GM08714 (cell line): Measurements from ENCODE around the gene NCAPD3.
A peak's percentile ranks its signal among the peaks of the same experiment; 100 is the strongest.

Source experiments
- H3K4me3 ChIP-seq: fragments of 200-500 bp; sonication (Bioruptor generic); 2 replicates; pipeline ENCODE4 v1.5.1; 2014; ENCODE audit warnings: mild to moderate bottlenecking, low read length, inconsistent platforms
- ZNF274 ChIP-seq: IDR thresholded peaks from 2 replicates; pipeline ENCODE4 v1.6.1; 2012; ENCODE audit warnings: mild to moderate bottlenecking, low read depth, low read length

NCAPD3 gene

GRCh38 chr11:134223836-134224709, at the start of gene NCAPD3, which contains the start of gene VPS26B:
Gene NCAPD3 (minus strand): TSS chr11:134223967. CDS start chr11:134223926, 41 bp downstream.
Gene VPS26B (plus strand): TSS chr11:134224671. CDS start chr11:134225123, 452 bp downstream.
- no peak for TF ChIP-seq ZNF274

GRCh38 chr11:134273317-134273712, 49.5 kb upstream of the NCAPD3 start:
- no peak for TF ChIP-seq ZNF274
- no peak overlapping the region for H3K4me3 ChIP-seq

More at GRCh38 chr11:134223836-134224709, at the start of gene NCAPD3, which contains the start of gene VPS26B:
- peak within 1 kb of the TSS; percentile 93 for H3K4me3 ChIP-seq

GRCh38 chr11:134272381-134273316, 48.9 kb upstream of the NCAPD3 start:
- H3K4me3 ChIP-seq, result no peak overlapping the region
- no peak for TF ChIP-seq ZNF274

GRCh38 chr11:134271978-134272377, 48.2 kb upstream of the NCAPD3 start:
- H3K4me3 ChIP-seq, result no peak overlapping the region
- no peak for TF ChIP-seq ZNF274

GRCh38 chr11:134270250-134270714, 46.5 kb upstream of the NCAPD3 start:
- H3K4me3 ChIP-seq, result no peak overlapping the region
- no peak for TF ChIP-seq ZNF274

GRCh38 chr11:134267966-134268365, 44.2 kb upstream of the NCAPD3 start:
- H3K4me3 ChIP-seq, result no peak overlapping the region
- no peak for TF ChIP-seq ZNF274

- H3K4me3 ChIP-seq, result no peak overlapping the region
- no peak for TF ChIP-seq ZNF274
Observed at GRCh38 chr11:134267461-134267860, 43.7 kb upstream of the NCAPD3 start.

- no peak overlapping the region for H3K4me3 ChIP-seq
- no peak for TF ChIP-seq ZNF274
Observed at GRCh38 chr11:134266841-134267251, 43.1 kb upstream of the NCAPD3 start.

GRCh38 chr11:134266440-134266839, 42.7 kb upstream of the NCAPD3 start:
- TF ChIP-seq ZNF274, result no peak
- H3K4me3 ChIP-seq, result no peak overlapping the region

- TF ChIP-seq ZNF274, result no peak
- no peak overlapping the region for H3K4me3 ChIP-seq
Observed at GRCh38 chr11:134264966-134265764, 41.4 kb upstream of the NCAPD3 start.

- H3K4me3 ChIP-seq, result no peak overlapping the region
- no peak for TF ChIP-seq ZNF274
Observed at GRCh38 chr11:134261626-134262488, 38.1 kb upstream of the NCAPD3 start.

- H3K4me3 ChIP-seq, result no peak overlapping the region
- TF ChIP-seq ZNF274, result no peak
Observed at GRCh38 chr11:134260983-134261382, 37.2 kb upstream of the NCAPD3 start.

- H3K4me3 ChIP-seq, result no peak overlapping the region
- TF ChIP-seq ZNF274, result no peak
Observed at GRCh38 chr11:134260503-134260902, 36.7 kb upstream of the NCAPD3 start.
